PFSK-1 (cell line): ENCODE results near the gene AK8.

Source experiments
- FOXP2 ChIP-seq: optimal IDR thresholded peaks from 2 replicates; pipeline ENCODE3; 2011; ENCODE audit warnings: borderline replicate concordance, control low read depth, inconsistent platforms; ENCODE audit not compliant: insufficient read depth; ENCODE audit errors: extremely low read length, extremely low read depth
- POLR2AphosphoS5 ChIP-seq: IDR thresholded peaks from 2 replicates; pipeline ENCODE4 v1.6.1; 2012; ENCODE audit warnings: low read depth, mild to moderate bottlenecking, control low read depth, low read length, moderate library complexity
- SIN3A ChIP-seq: IDR thresholded peaks from 2 replicates; pipeline ENCODE4 v1.6.1; 2012; ENCODE audit warnings: mild to moderate bottlenecking, low read length, moderate library complexity, borderline replicate concordance; ENCODE audit not compliant: insufficient read depth
- TAF1 ChIP-seq: IDR thresholded peaks from 2 replicates; pipeline ENCODE4 v1.6.1; 2012; ENCODE audit warnings: low read length, control low read depth, borderline replicate concordance; ENCODE audit not compliant: insufficient read depth
- TF ChIP-seq, protein P1 (sequence below), 2 experiments: IDR thresholded peaks; 2 replicates each; pipeline versions ENCODE4 v1.6.1 to v1.8.0; 2011 to 2012; ENCODE audit warnings: low read depth in 2 of 2, low read length in 2 of 2, control low read depth in 1 of 2, inconsistent platforms in 1 of 2, mild to moderate bottlenecking in 1 of 2, moderate library complexity in 1 of 2; ENCODE audit not compliant: insufficient read depth in 1 of 2

Gene AK8

DNA sequence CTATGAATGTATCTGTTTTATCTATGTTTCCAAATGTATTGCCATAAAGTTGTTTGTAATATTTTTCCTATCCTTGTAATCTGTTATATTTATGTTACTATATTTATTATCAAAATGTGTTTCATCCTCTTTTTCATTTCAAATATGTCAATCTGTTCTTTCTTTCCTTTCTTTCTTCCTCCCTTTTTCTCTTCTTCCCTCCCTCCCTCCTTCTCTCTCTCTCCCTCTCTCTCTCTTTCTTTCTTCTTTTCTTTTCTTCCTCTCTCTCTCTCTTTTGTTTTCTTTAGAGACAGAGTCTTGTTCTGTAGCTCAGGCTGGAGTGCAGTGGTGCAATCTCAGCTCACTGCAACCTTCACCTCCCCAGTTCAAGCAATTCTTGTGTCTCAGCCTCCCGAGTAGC, 116.5 kb downstream of the AK8 start:
- TF ChIP-seq TAF1, result no peak
- no peak for TF ChIP-seq POLR2AphosphoS5
- TF ChIP-seq, protein P1, sequence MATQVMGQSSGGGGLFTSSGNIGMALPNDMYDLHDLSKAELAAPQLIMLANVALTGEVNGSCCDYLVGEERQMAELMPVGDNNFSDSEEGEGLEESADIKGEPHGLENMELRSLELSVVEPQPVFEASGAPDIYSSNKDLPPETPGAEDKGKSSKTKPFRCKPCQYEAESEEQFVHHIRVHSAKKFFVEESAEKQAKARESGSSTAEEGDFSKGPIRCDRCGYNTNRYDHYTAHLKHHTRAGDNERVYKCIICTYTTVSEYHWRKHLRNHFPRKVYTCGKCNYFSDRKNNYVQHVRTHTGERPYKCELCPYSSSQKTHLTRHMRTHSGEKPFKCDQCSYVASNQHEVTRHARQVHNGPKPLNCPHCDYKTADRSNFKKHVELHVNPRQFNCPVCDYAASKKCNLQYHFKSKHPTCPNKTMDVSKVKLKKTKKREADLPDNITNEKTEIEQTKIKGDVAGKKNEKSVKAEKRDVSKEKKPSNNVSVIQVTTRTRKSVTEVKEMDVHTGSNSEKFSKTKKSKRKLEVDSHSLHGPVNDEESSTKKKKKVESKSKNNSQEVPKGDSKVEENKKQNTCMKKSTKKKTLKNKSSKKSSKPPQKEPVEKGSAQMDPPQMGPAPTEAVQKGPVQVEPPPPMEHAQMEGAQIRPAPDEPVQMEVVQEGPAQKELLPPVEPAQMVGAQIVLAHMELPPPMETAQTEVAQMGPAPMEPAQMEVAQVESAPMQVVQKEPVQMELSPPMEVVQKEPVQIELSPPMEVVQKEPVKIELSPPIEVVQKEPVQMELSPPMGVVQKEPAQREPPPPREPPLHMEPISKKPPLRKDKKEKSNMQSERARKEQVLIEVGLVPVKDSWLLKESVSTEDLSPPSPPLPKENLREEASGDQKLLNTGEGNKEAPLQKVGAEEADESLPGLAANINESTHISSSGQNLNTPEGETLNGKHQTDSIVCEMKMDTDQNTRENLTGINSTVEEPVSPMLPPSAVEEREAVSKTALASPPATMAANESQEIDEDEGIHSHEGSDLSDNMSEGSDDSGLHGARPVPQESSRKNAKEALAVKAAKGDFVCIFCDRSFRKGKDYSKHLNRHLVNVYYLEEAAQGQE (IDR thresholded peaks at IDR 0.05; ENCODE audit: insufficient read depth in 1 of 2, low read depth in 2 of 2, low read length in 2 of 2), result no peak
- no peak for TF ChIP-seq FOXP2
- no peak for TF ChIP-seq SIN3A

DNA sequence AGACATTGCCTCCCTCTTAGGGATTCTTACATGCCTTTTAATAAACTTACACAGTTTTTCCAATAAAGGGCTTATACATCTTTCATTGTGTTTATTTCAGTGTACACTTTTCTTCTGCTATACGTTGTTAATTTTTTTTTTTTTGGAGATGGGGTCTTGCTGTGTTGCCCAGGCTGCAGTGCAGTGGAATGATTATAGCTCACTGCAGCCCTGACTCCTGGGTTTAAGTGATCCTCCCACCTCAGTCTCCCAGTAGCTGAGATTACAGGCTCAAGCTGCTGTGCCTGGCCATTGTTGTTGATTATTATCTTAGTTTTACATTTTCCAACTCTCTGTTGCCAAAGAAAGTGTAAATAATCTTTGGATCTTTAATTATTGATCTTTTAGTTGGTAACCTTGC, 118.0 kb downstream of the AK8 start:
- TF ChIP-seq SIN3A (no peak), TAF1 (no peak), POLR2AphosphoS5 (no peak), FOXP2 (no peak)
- TF ChIP-seq, protein P1 (IDR thresholded peaks at IDR 0.05; ENCODE audit: insufficient read depth in 1 of 2, low read depth in 2 of 2, low read length in 2 of 2), result no peak

DNA sequence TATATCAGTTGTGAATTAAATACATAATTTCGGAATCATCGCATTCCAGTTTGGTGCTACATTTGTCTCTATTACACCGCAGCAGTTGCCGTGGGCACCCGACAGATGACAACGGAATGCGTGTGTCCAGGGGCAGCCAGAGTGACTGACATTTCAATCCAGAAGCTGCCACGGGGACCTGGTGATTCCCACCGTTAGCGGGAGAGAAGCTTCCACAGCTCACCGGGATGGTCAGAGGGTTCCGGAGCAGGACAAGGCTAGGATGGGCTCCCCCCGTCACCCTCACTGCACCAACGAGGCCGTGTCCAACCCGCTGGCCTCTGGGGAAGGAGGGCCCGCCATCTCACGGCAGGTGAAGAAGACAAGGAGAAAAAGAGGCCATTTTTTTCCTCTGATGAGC, 121.1 kb downstream of the AK8 start:
- no peak for TF ChIP-seq POLR2AphosphoS5
- no peak for TF ChIP-seq FOXP2
- TF ChIP-seq, protein P1 (IDR thresholded peaks at IDR 0.05; ENCODE audit: insufficient read depth in 1 of 2, low read depth in 2 of 2, low read length in 2 of 2), result no peak
- no peak for TF ChIP-seq SIN3A
- no peak for TF ChIP-seq TAF1

DNA sequence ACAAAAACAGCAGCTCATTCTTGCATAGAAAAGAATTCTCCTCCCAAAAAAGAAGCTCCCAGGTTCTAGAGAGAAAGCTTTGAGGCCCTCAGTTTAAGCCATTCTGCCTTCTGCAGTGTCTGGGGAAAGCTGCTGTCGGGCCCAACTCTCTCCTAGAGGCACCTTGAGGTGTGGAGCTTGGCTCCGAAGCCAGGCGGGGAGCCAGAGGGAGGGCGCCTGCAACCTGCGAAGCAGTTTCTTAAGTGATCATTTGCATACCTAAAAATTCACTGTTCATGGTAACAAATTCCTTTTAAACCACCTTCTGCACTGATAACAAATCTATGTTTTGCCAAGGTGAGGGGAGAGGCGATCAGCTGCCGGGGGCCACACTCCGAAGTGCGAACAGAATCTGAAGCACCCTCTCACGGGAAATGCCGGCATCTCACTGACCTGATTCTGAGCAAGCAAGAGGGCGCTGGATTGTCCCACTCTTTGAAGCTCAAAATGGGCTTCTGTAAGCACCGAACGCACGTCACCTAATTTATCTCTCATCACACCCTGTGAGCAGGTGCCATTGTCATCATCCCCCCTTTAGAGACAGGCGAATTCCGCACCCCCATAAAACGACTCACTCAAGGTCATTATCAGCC, 121.8 kb downstream of the AK8 start:
- TF ChIP-seq, protein P1 (IDR thresholded peaks at IDR 0.05; ENCODE audit: insufficient read depth in 1 of 2, low read depth in 2 of 2, low read length in 2 of 2), result no peak
- no peak for TF ChIP-seq SIN3A
- TF ChIP-seq POLR2AphosphoS5, result no peak
- no peak for TF ChIP-seq FOXP2
- no peak for TF ChIP-seq TAF1

DNA sequence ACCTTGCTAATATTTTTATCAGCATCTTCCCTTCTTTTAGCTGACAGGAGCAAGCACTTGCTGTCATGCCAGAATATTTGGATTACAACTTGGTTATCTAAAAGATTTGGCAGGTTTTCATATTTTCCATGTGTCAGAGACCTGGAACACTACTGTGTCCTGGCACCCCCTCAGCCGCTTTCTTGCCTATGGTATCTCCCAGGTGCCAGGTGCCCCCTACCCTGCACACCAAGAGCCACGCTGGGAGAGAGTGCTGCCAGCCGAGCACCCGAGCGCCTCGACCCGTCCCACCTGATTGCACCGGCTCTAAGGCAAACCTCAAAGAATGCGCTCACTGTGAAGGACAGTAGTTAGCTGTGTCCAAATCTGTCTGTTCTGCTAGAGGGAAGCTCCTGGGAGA, 123.0 kb downstream of the AK8 start:
- TF ChIP-seq, protein P1 (IDR thresholded peaks at IDR 0.05; ENCODE audit: insufficient read depth in 1 of 2, low read depth in 2 of 2, low read length in 2 of 2), result no peak
